Endothelial cell of umbilical vein (primary cell): ENCODE measurements around the gene LPIN2. TPM values are rescaled to one million over a fixed set of nuclear protein-coding genes. Genes with fewer than 3 reads are reported as not detected.

Experiments used
- BruUV-seq: library from RNA; stranded (reverse); fragments of 400-500 nt; replicated peaks from 2 replicates; lab custom pipeline; 2021; lab: Mats Ljungman, UMichigan
- CTCF ChIA-PET: fragments of 300-600, 350-600 bp; sonication (Branson Sonifier 250); formaldehyde crosslinking; loops from one replicate; lab custom pipeline; 2021; ENCODE audit warnings: antibody characterized with exemption, inconsistent platforms; lab: Charles Lee
- POLR2A ChIA-PET: fragments of 300-600, 350-600 bp; sonication (Branson Sonifier 250); formaldehyde crosslinking; loops from one replicate; lab custom pipeline; 2021; ENCODE audit warnings: antibody characterized with exemption, inconsistent platforms; lab: Charles Lee
- DNase-seq: peaks from one replicate; pipeline ENCODE4 v3.0.0-alpha.2; 2011; ENCODE audit warnings: low read depth, low spot score
- FAIRE-seq: peaks from 2 replicates; lab custom pipeline; 2011; peaks lifted over from hg19 to GRCh38; lab: Jason Lieb, UNC
- H2AFZ ChIP-seq: 2 replicates; pipeline ENCODE4 v1.6.0; 2012; ENCODE audit warnings: low read depth, low read length, control low read depth, inconsistent platforms
- H3K27ac ChIP-seq: 2 replicates; pipeline ENCODE4 v1.5.1; 2011; ENCODE audit warnings: low read depth, mild to moderate bottlenecking, control low read depth, low read length, moderate library complexity; ENCODE audit not compliant: insufficient read depth
- H3K27me3 ChIP-seq, 2 experiments: 2 replicates each; pipeline versions ENCODE4 v1.6.0 to v1.6.1; 2011; ENCODE audit warnings: low read length in 2 of 2, mixed read lengths in 1 of 2; ENCODE audit not compliant: control insufficient read depth in 2 of 2, insufficient read depth in 2 of 2
- H3K36me3 ChIP-seq, 2 experiments: 2 replicates in 1 of 2; 3 replicates in 1 of 2; pipeline ENCODE4 v1.5.1; 2011; ENCODE audit warnings: low read length in 2 of 2, mild to moderate bottlenecking in 1 of 2, moderate library complexity in 1 of 2; ENCODE audit not compliant: control insufficient read depth in 2 of 2, insufficient read depth in 2 of 2; ENCODE audit errors: extremely low read depth in 1 of 2
- H3K4me1 ChIP-seq: 3 replicates; pipeline ENCODE4 v1.5.1; 2011; ENCODE audit warnings: mild to moderate bottlenecking, low read length; ENCODE audit not compliant: control insufficient read depth, insufficient read depth; ENCODE audit errors: extremely low read depth
- H3K4me2 ChIP-seq: 2 replicates; pipeline ENCODE4 v1.6.1; 2011; ENCODE audit warnings: low read length, control low read depth, mixed read lengths; ENCODE audit not compliant: insufficient read depth
- H3K4me3 ChIP-seq, 3 experiments: fragments of 200-600 bp in 1 of 3; sonication (generic), shearing (Covaris generic) in 1 of 3; replicated peaks in 1 of 3; 2 replicates each; pipeline ENCODE4 v1.5.1; 2011 to 2016; ENCODE audit warnings: control low read depth in 3 of 3, low read length in 3 of 3, mild to moderate bottlenecking in 2 of 3, inconsistent platforms in 1 of 3, low read depth in 1 of 3, moderate library complexity in 1 of 3; ENCODE audit not compliant: insufficient read depth in 1 of 3
- H3K79me2 ChIP-seq: 2 replicates; pipeline ENCODE4 v1.6.0; 2012; ENCODE audit warnings: low read length, inconsistent platforms; ENCODE audit not compliant: control insufficient read depth, insufficient read depth
- H3K9ac ChIP-seq: replicated peaks from 2 replicates; pipeline ENCODE3; 2011; ENCODE audit warnings: low read length, control low read depth; ENCODE audit not compliant: insufficient read depth; ENCODE audit errors: extremely low read depth
- H3K9me1 ChIP-seq: replicated peaks from 3 replicates; pipeline ENCODE4 v1.6.0; 2011; ENCODE audit warnings: mild to moderate bottlenecking, low read length; ENCODE audit not compliant: control insufficient read depth, insufficient read depth; ENCODE audit errors: extremely low read depth
- H3K9me3 ChIP-seq: replicated peaks from 2 replicates; pipeline ENCODE4 v1.5.1; 2012; ENCODE audit warnings: low read length, inconsistent platforms; ENCODE audit not compliant: control insufficient read depth, insufficient read depth
- H4K20me1 ChIP-seq: replicated peaks from 2 replicates; pipeline ENCODE3; 2011; ENCODE audit warnings: mild to moderate bottlenecking, low read length; ENCODE audit not compliant: control insufficient read depth, insufficient read depth; ENCODE audit errors: extremely low read depth
- FOS ChIP-seq: IDR thresholded peaks from 2 replicates; pipeline ENCODE4 v1.6.1; 2011; ENCODE audit warnings: mild to moderate bottlenecking, low read length, moderate library complexity, borderline replicate concordance; ENCODE audit not compliant: insufficient read depth
- dilution Hi-C: fragments of 300-500 bp; cut with MboI; formaldehyde crosslinking; loops from one replicate; pipeline ENCODE4 v1.15.0; 2019; ENCODE audit warnings: low sequenced_read_pairs; ENCODE audit not compliant: extremely low pct_ligation_motif_present
- intact Hi-C: fragments of 100-400 bp; cut with micrococcal nuclease; formaldehyde crosslinking; loops from one replicate; pipeline ENCODE4 v1.10.0; 2022
- polyA plus RNA-seq, 4 experiments: library from polyadenylated mRNA; depleted of rRNA in 3 of 4; stranded (reverse) in 3 of 4; unstranded in 1 of 4; fragments of >200 nt; gene quantifications; 2 replicates each; pipeline versions ENCODE4 v1.2.1 to v1.2.3, GENCODE V29; 2011 to 2012; ENCODE audit warnings: missing spikeins in 1 of 4
- total RNA-seq: library from RNA; stranded (reverse); gene quantifications from 2 replicates; pipeline ENCODE4 v1.2.3, GENCODE V29; 2021
- TF ChIP-seq, protein P1 (sequence below), 2 donors: IDR thresholded peaks; 1 replicate in 1 of 2; 2 replicates in 1 of 2; pipeline ENCODE4 v1.5.1; 2011; ENCODE audit warnings: low read length in 2 of 2, mild to moderate bottlenecking in 2 of 2, moderate library complexity in 2 of 2, control low read depth in 1 of 2, inconsistent platforms in 1 of 2, low read depth in 1 of 2; ENCODE audit not compliant: insufficient read depth in 1 of 2; ENCODE audit errors: extremely low read depth in 1 of 2

LPIN2 gene
- total and polyA plus RNA-seq, 2 donors (not counting 3 experiments of a cell fraction or from before 2014, with no cell fraction given) = 14.7 to 24.4 TPM

DNA sequence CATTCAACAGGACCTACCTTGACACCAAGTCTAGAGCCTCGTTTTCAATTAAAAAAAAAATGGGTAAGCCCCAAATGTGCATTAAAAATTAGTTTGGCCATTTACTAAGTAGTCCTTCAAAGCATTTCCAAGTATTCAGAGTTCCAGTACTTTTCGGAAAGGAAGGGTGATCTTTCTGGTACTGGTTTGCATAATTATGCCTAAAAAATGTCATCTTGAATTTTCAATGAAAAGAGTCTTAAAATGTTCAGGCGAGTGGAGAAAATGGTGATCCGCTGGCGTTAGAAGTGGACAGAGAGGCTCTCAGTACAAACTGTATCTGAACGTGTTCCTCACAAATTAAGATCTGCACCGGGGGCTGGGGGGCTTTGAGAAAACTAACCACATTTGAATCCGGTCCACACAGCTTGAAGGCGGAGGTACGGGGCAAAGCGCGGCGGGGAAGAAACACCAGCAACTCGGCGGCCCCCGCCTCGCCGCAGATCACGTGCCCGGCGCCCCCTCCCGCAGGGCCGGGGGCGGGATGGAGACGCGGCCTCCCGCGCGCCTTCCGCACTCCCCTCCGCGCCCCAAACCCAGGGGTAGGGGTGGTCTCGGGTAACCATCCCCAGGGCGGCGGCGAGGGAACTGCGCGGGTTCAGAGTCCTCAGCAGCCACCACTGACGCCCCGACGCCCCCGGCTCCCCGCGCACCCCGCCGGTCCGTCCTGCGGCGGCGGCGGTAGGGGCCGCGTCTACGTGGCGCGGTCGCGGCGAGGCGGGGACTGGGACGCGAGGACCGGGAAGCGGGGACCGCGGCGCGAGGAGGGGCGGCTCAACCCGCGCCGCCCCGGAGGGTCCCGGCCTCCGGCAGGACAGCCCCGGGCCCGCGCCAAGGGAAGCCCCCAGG is 564 bp downstream of the LPIN2 start:
- FAIRE-seq = no peak

More for the DNA sequence above, 564 bp downstream of the LPIN2 start:
- H2AFZ ChIP-seq = peak overlapping the region; percentile 44
- intact Hi-C loops = loop anchor here (1.0 to 5.0 kb wide), 6 partner anchors 31 to 355 kb away; partner anchors contain the start of genes MYL12B and SMCHD1
- no peaks in the 10 kb centered on the region for H3K9me1 ChIP-seq
- BruUV-seq = TSS peak; percentile 43
- DNase-seq = peak; percentile 54
- no peaks in the 10 kb centered on the region for H4K20me1 ChIP-seq
- peak overlapping the region; percentile 74 to 96 (median 94) for H3K4me3 ChIP-seq
- ChIA-PET CTCF (interaction anchor here (1.8 to 3.3 kb wide), 2 partner anchors 50 to 65 kb away, joined by 4 to 51 read pairs; no protein-coding TSS in a partner anchor), POLR2A (no interaction called here)
- peaks cover 0 to 3% of the 10 kb centered on the region in 2 experiments for H3K36me3 ChIP-seq
- H3K9me3 ChIP-seq = no peaks in the 10 kb centered on the region
- peak overlapping the region; percentile 89 for H3K9ac ChIP-seq
- peaks cover 45% of the 10 kb centered on the region for H3K79me2 ChIP-seq
- peak overlapping the region; percentile 90 for H3K27ac ChIP-seq
- peak overlapping the region; percentile 98 for H3K4me2 ChIP-seq
- no peaks in the 10 kb centered on the region for H3K27me3 ChIP-seq
- dilution Hi-C loops = no loop called here
- TF ChIP-seq, protein P1, sequence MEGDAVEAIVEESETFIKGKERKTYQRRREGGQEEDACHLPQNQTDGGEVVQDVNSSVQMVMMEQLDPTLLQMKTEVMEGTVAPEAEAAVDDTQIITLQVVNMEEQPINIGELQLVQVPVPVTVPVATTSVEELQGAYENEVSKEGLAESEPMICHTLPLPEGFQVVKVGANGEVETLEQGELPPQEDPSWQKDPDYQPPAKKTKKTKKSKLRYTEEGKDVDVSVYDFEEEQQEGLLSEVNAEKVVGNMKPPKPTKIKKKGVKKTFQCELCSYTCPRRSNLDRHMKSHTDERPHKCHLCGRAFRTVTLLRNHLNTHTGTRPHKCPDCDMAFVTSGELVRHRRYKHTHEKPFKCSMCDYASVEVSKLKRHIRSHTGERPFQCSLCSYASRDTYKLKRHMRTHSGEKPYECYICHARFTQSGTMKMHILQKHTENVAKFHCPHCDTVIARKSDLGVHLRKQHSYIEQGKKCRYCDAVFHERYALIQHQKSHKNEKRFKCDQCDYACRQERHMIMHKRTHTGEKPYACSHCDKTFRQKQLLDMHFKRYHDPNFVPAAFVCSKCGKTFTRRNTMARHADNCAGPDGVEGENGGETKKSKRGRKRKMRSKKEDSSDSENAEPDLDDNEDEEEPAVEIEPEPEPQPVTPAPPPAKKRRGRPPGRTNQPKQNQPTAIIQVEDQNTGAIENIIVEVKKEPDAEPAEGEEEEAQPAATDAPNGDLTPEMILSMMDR (IDR thresholded peaks at IDR 0.05; ENCODE audit: extremely low read depth in 1 of 2, insufficient read depth in 1 of 2, low read depth in 1 of 2, low read length in 2 of 2) = no peak
- TF ChIP-seq FOS = no peak
- peaks cover 74% of the 10 kb centered on the region for H3K4me1 ChIP-seq
